ENCODE results near the gene ABHD16B.

The ABHD16B gene

GRCh38 chr20:63830841-63831588 lies 30.3 kb upstream of the ABHD16B start, which contains the start of gene ZBTB46:
Gene ZBTB46 (minus strand): TSS chr20:63831264. CDS start chr20:63790757, 40,507 bp downstream.
- Histone ChIP-seq H3K27ac (ENCODE audit: low read length) (no peak within 1 kb of the TSS), H4K20me1 (ENCODE audit: insufficient read depth, low read length) (no peaks in the 10 kb centered on the region), H3K9me3 (ENCODE audit: insufficient read depth, low read length) (no peaks in the 10 kb centered on the region), H3K36me3 (replicated peaks; ENCODE audit: low read depth, low read length) (no peaks in the 10 kb centered on the region), H3K4me1 (ENCODE audit: low read length) (peaks cover 20% of the 10 kb centered on the region), H3K4me2 (ENCODE audit: low read length) (peak within 1 kb of the TSS; percentile 55), H2AFZ (ENCODE audit: low read depth, low read length) (no peak within 1 kb of the TSS), H3K79me2 (ENCODE audit: low read length) (no peaks in the 10 kb centered on the region), H3K9ac (ENCODE audit: low read length) (peak within 1 kb of the TSS; percentile 37), H3K4me3 (ENCODE audit: low read length) (peak within 1 kb of the TSS; percentile 72), H3K27me3 (ENCODE audit: low read depth, low read length) (peaks cover 18% of the 10 kb centered on the region)
- TF ChIP-seq EZH2phosphoT487 (IDR thresholded peaks at IDR 0.05; ENCODE audit: low read depth) (no peak), CTCF (IDR thresholded peaks at IDR 0.05; ENCODE audit: low read depth, low read length) (no peak)

GRCh38 chr20:63831646-63831992 lies 29.7 kb upstream of the ABHD16B start:
- Histone ChIP-seq H3K9me3 (ENCODE audit: insufficient read depth, low read length) (no peaks in the 10 kb centered on the region), H2AFZ (ENCODE audit: low read depth, low read length) (no peak overlapping the region), H3K27me3 (ENCODE audit: low read depth, low read length) (peaks cover 18% of the 10 kb centered on the region), H3K27ac (ENCODE audit: low read length) (no peak overlapping the region), H3K79me2 (ENCODE audit: low read length) (no peaks in the 10 kb centered on the region), H3K4me3 (ENCODE audit: low read length) (no peak overlapping the region), H3K4me2 (ENCODE audit: low read length) (no peak overlapping the region), H3K9ac (ENCODE audit: low read length) (no peak overlapping the region), H4K20me1 (ENCODE audit: insufficient read depth, low read length) (no peaks in the 10 kb centered on the region), H3K36me3 (replicated peaks; ENCODE audit: low read depth, low read length) (no peaks in the 10 kb centered on the region), H3K4me1 (ENCODE audit: low read length) (peaks cover 20% of the 10 kb centered on the region)
- TF ChIP-seq EZH2phosphoT487 (IDR thresholded peaks at IDR 0.05; ENCODE audit: low read depth) (no peak), CTCF (IDR thresholded peaks at IDR 0.05; ENCODE audit: low read depth, low read length) (no peak)

GRCh38 chr20:63831993-63832686 lies 29.2 kb upstream of the ABHD16B start:
- H3K27ac ChIP-seq (ENCODE audit: low read length): no peak overlapping the region
- H3K9me3 ChIP-seq (ENCODE audit: insufficient read depth, low read length): no peaks in the 10 kb centered on the region
- H3K9ac ChIP-seq (ENCODE audit: low read length): no peak overlapping the region
- H3K4me3 ChIP-seq (ENCODE audit: low read length): no peak overlapping the region
- TF ChIP-seq EZH2phosphoT487 (IDR thresholded peaks at IDR 0.05; ENCODE audit: low read depth) (no peak), CTCF (IDR thresholded peaks at IDR 0.05; ENCODE audit: low read depth, low read length) (no peak)
- H4K20me1 ChIP-seq (ENCODE audit: insufficient read depth, low read length): no peaks in the 10 kb centered on the region
- H3K79me2 ChIP-seq (ENCODE audit: low read length): no peaks in the 10 kb centered on the region
- H2AFZ ChIP-seq (ENCODE audit: low read depth, low read length): no peak overlapping the region
- H3K36me3 ChIP-seq (replicated peaks; ENCODE audit: low read depth, low read length): no peaks in the 10 kb centered on the region
- H3K27me3 ChIP-seq (ENCODE audit: low read depth, low read length): peaks cover 18% of the 10 kb centered on the region
- peaks cover 21% of the 10 kb centered on the region for H3K4me1 ChIP-seq (ENCODE audit: low read length)
- H3K4me2 ChIP-seq (ENCODE audit: low read length): no peak overlapping the region

GRCh38 chr20:63833776-63834490 lies 27.4 kb upstream of the ABHD16B start:
- H3K4me3 ChIP-seq (ENCODE audit: low read length): no peak overlapping the region

More at GRCh38 chr20:63833776-63834490, 27.4 kb upstream of the ABHD16B start:
- TF ChIP-seq CTCF (IDR thresholded peaks at IDR 0.05; ENCODE audit: low read depth, low read length) (no peak), EZH2phosphoT487 (IDR thresholded peaks at IDR 0.05; ENCODE audit: low read depth) (no peak)
- Histone ChIP-seq H4K20me1 (ENCODE audit: insufficient read depth, low read length) (no peaks in the 10 kb centered on the region), H2AFZ (ENCODE audit: low read depth, low read length) (no peak overlapping the region), H3K9me3 (ENCODE audit: insufficient read depth, low read length) (no peaks in the 10 kb centered on the region), H3K4me1 (ENCODE audit: low read length) (peaks cover 25% of the 10 kb centered on the region), H3K9ac (ENCODE audit: low read length) (no peak overlapping the region), H3K79me2 (ENCODE audit: low read length) (no peaks in the 10 kb centered on the region), H3K27ac (ENCODE audit: low read length) (no peak overlapping the region), H3K4me2 (ENCODE audit: low read length) (peak overlapping the region; percentile 36), H3K27me3 (ENCODE audit: low read depth, low read length) (peaks cover 17% of the 10 kb centered on the region), H3K36me3 (replicated peaks; ENCODE audit: low read depth, low read length) (no peaks in the 10 kb centered on the region)
